Measurements from ENCODE around the gene UCK2.

UCK2 gene

GRCh38 chr1:165879946-165880345 lies 52.5 kb downstream of the UCK2 start:
- no peak for DNase-seq (ENCODE audit: low read depth in 3 of 3)

DNA sequence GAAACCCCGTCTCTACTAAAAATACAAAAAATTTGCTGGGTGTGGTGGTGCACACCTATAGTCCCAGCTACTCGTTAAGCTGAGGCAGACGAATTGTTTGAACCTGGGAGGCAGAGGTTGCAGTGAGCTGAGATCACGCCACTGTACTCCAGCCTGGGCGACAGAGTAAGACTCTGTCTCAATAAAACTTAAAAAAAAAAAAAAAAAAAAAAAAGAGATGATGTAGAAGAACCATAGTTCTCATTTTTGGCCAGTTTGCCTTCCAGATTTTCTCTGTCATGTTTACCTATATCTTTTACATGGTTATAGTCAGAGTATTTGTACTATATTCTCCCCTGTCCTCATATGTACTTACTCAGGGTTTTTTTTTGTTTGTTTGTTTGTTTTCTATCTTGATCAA lies 53.6 kb downstream of the UCK2 start:
- DNase-seq (ENCODE audit: low read depth in 3 of 3), result no peak

DNA sequence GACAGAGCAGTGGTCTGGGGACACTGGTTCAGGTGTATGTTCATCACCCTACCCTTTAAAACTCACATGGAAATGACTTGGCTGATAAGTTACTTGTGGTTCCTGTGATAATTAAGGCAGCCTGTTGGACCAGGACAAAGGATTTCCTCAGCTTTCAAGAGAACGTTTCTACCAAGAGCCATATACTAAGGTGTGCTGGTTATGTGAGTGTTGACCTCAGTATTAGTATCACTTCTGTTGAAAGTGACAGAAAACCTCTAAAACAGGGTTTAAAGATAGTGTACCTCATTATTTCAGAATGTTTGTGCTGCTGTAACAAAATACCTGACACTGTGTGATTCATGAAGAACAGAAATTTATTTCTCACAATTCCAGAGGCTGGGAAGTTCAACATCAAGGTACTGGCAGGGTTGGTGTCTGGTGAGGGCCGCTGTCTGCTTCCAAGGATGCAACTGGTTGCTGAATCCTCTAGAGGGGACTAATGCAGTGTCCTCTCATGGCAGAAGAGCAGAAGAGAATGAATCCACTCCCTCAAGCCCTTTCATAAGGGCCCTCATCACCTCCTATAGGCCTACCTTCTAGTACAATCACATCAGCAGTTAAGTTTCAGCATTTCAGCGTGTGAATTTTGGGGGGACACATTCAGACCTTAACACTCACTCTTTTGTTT lies 54.9 kb downstream of the UCK2 start:
- DNase-seq (ENCODE audit: low read depth in 3 of 3), result no peak

- DNase-seq (ENCODE audit: low read depth in 3 of 3), result no peak
These were observed 55.6 kb downstream of the UCK2 start for GRCh38 chr1:165883056-165883455.

DNA sequence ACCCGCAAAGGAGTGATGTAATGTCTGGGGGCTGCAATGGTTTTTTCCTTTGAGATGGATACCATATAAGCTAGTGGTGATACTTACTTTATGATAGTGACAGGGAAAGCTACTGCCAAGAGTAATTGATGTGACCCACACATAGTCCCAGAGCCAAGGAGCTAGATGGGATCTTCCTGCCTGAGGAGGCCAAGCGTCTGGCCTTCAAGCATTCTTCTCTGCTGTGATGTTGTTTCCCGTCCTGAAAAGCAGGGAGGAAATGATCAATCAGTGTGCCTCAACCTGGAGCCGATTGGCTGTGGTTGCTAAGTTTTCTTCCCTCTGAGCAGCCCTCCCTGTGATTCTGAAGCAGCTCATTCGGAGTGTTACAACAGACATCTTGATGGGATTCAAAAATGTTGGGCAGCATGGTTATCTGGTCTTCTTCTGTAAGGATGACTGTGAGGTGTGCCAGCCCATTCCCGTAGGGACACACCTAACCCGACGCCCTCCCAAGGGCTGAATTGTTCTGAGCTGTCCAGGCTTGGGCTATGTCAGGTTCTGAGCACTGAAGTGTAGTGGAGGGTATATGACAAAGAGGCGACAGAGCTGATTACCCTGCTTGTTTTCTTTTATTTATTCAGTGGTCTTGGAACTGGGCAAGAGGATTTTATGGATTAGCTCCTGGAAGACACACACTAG lies 56.7 kb downstream of the UCK2 start:
- no peak for DNase-seq (ENCODE audit: low read depth in 3 of 3)

DNA sequence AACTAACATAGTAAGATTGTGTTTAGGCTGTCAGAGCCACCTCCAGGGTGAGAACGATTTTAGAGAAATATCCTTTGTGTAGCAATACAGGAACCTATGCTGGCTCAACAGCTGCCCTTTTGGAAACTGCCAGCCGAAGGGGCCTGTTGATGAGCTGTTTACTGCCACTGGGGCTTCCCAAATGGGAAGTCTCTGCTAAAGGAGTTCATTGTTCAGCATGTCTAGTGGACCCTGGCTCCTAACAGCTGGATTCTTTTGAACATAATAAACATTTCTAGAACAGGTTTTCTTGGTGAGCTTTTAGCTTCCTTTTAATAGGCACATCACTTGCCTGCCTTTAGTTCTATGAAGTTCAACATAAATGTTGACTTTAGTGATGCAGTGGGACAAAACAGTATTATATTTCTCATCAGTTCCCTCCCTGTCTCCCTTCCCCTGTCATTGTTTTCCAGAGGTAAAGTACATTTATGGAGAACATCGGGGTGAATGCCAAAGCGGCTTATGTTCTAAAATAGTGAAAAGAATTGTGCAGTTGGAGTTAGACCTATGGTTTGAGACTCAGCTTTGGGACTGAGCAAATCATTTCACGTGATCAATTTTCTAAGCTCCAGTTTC lies 57.4 kb downstream of the UCK2 start:
- no peak for DNase-seq (ENCODE audit: low read depth in 3 of 3)

DNA sequence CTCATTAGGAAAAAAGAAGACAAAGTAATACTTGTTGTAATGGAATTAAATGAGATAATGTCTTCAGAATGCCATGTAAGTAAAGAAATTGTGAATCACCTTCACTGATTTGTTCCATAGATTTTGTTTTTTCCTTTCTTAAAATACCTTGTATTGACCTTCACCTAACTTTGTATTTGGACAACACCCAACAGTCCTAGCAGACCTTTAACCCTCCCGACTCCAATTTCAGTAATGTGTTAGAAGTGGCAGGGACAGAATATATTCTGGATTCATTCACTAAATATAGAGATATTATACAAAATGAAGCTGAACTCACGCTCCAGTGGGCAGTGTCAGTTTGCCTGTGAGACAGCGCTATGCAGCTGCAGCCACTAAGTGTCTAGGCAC lies 57.9 kb downstream of the UCK2 start:
- DNase-seq (ENCODE audit: low read depth in 3 of 3), result no peak

GRCh38 chr1:165886193-165886592 lies 58.8 kb downstream of the UCK2 start:
- no peak for DNase-seq (ENCODE audit: low read depth in 3 of 3)

DNA sequence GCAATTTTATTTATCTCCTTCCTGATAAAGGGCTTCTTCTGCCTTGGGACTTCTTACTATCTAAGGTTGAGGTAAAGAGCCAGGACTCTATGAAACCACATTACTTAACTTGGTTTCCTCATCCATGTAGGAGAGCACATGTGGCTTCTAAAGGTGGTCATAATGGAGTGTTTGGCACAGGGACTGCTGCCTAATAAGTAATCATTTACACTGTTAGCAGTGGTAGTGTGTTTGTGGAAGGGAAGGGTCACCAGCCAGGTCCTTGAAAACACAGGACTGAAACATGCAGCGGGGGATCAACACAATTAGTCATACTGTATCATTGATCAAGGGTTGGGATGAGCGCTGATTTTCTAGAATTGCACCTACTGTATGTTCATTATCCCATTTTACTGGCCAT lies 59.6 kb downstream of the UCK2 start:
- no peak for DNase-seq (ENCODE audit: low read depth in 3 of 3)

DNA sequence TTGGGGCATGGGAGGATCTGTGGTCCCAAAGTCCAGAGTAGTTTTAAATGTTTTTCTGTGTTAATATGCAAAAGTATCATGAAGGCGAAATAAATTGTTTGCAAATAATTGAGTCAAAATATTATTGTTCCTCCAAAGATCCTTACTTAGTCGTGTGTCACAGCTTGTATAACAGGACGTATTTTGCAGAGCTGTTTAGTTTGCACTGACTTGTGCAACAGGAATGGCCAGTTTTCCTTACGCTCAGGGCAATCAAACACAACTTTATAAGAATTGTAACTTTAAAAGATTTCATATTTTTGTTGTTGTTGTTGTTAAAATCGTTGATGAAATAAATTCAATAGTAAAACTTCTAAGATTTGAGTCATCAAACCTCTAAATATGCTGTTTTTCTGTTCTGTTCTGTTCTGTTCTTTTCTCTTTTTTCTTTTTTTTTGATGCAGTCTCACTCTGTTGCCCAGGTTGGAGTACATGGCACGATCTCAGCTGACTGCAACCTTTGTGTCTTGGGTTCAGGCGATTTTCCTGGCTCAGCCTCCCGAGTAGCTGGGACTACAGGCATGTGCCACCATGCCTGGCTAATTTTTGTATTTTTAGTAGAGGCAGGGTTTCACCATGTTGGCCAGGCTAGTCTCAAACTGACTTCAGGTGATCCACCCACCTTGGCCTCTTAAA lies 60.6 kb downstream of the UCK2 start:
- no peak for DNase-seq (ENCODE audit: low read depth in 3 of 3)

- DNase-seq (ENCODE audit: low read depth in 3 of 3), result no peak
These were observed 61.1 kb downstream of the UCK2 start for GRCh38 chr1:165888552-165888920.

GRCh38 chr1:165890684-165891083 lies 63.3 kb downstream of the UCK2 start:
- DNase-seq (ENCODE audit: low read depth in 3 of 3), result no peak

DNA sequence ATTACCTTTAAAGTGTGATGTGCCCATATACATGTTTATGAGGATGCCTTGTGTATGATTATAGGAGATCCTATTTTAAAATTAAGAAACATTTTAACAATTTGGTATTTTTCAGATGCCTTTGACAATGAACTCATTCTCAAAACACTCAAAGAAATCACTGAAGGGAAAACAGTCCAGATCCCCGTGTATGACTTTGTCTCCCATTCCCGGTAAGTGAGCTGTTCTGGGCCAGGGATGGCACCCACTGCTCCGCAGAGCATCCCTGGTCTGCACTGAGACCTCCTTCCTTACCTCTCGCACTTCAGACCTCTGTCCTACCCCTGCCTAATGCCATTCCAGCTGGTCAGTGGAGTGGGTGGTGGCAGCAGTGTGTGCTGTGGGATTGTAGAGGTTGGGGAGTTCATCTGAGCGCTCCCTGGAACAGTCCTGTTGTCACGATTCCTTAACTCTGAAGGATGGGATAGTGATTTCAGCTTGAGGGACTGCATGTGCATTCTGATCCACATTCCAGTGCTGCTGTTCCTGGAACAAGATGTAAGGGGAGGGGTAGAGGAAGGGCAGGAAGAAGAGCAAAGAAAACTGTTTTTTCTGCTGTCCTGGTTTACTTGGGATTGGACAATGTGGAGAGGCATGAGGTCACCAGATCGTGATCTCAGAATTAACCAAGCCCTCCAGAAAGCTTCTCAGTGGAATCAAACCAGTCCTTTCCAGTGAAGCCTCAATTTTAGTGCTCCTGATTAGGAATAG lies 63.9 kb downstream of the UCK2 start:
- DNase-seq (ENCODE audit: low read depth in 3 of 3), result no peak

GRCh38 chr1:165892935-165893334 lies 65.5 kb downstream of the UCK2 start:
- no peak for DNase-seq (ENCODE audit: low read depth in 3 of 3)

GRCh38 chr1:165893507-165893906 lies 66.1 kb downstream of the UCK2 start:
- DNase-seq (ENCODE audit: low read depth in 3 of 3), result no peak

DNA sequence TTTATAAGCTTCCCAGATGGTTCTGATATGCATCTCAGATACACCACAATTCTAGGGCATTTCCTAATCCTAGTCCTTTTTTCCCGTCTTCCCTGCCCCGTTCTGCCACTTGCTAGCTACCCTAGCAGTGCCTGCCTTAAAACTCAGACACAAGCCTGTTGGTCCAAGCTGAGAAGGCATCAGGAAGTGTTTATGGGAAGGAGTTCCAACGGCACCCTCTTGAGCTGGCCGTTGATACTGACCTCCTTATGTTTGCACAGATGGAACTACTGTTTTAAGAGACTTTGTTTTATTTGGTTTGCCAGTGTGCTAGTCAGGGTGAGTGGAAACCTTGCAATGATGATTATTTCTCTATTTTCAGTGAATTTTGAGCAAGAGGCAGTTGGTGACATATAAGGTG lies 67.2 kb downstream of the UCK2 start:
- no peak for DNase-seq (ENCODE audit: low read depth in 3 of 3)

GRCh38 chr1:165895451-165895871 lies 68.0 kb downstream of the UCK2 start:
- no peak for DNase-seq (ENCODE audit: low read depth in 3 of 3)

DNA sequence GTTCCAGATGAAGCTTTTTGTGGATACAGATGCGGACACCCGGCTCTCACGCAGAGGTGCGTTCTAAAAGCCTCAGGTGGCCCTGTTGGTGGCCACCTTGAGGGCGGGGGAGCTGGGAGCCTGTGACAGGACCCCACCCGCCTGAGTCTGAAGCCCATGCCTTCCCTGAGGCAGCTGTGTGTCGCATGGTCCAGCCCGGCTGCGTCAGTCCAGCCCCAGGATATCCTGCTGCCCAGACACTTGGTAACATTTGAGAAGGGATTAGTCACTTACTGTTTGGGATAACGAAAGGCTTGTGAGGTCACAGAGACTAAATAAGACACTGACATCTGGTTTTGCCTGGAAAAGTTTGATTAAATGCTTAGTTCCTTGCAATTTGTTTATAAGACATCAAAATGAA lies 68.9 kb downstream of the UCK2 start:
- no peak for DNase-seq (ENCODE audit: low read depth in 3 of 3)

DNA sequence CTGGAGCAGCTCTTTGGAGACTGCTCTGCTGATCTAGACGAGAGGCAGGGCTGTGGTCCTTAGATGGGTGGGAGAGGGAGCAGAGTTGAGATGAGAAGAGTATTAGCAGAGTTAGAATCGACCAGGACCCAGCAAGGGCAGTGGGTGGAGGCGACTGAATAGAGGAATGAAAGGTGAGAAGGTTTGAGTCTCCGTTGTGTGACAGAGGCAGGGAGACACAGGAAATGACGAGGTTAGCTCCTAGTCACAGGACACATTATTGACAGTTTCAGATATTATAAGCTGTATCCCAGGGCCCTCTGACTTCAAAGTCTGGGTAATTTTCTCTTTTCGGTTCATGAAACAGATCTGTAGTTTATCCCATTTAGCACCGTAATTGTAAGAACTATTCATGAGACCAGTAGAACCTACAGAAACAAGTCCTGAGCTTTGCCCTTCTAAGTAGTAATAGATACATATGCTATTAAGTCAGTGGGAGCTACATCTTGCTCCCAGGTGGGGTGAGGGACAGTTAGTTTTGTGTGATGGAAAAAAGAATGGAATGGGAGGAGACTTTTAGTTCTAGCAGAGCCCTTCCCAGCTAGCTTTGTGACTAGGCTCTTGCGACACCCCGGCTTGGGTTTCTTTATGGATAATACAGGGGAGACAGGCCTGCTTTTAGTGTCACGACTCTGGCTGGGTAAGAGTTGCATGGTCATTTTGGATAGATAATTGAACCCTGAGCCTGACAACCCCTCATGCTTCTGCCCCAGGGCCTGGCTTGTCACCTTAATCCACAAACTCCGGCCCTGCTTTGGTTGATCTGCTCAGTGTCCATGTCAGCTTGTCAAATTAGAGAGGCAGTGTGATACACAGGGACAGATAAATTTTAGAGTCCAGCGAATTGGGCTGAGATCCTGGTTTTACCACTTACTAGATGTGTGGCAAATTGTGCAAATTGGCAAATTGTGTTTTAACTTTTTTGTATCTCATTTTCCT lies 70.2 kb downstream of the UCK2 start:
- no peak for DNase-seq (ENCODE audit: low read depth in 3 of 3)

GRCh38 chr1:165898837-165899236 lies 71.4 kb downstream of the UCK2 start:
- no peak for DNase-seq (ENCODE audit: low read depth in 3 of 3)

GRCh38 chr1:165899461-165899941 lies 72.1 kb downstream of the UCK2 start:
- no peak for DNase-seq (ENCODE audit: low read depth in 3 of 3)

All from stimulated activated CD4-positive, alpha-beta T cell treated with anti-CD3 and anti-CD28 coated beads, TNF-alpha, amount 100 ng/mL, for 48 hours (primary cell).